Body of pancreas (tissue), 4 donors: Measurements from ENCODE around the gene SMAD5. TPM values are rescaled to one million over a fixed set of nuclear protein-coding genes. Genes with fewer than 3 reads are reported as not detected.

ENCODE experiments used
- ATAC-seq: fragments of 150-250 bp; one replicate; pipeline ENCODE4 v1.9.1; 2016
- DNase-seq, 4 donors: peaks; one replicate each; pipeline ENCODE4 v3.0.0-alpha.2; 2019
- H3K27ac ChIP-seq, 4 donors: fragments of 200-600 bp; sonication (generic); 1 replicate in 3 of 4; 2 replicates in 1 of 4; pipeline versions ENCODE4 v1.5.1 to v1.6.1; 2016 to 2019; ENCODE audit warnings: mild to moderate bottlenecking in 1 of 4, mixed read lengths in 1 of 4, moderate library complexity in 1 of 4
- H3K27me3 ChIP-seq, 2 donors: fragments of 200-600 bp; sonication (generic); one replicate each; pipeline ENCODE4 v1.6.0; 2016; ENCODE audit warnings: mild to moderate bottlenecking in 1 of 2
- H3K36me3 ChIP-seq, 2 donors: fragments of 200-600 bp; sonication (generic); replicated peaks in 1 of 2; 2 replicates each; pipeline ENCODE4 v1.5.1; 2016; ENCODE audit warnings: low read depth in 2 of 2; ENCODE audit not compliant: insufficient read depth in 1 of 2
- H3K4me1 ChIP-seq: fragments of 200-600 bp; sonication (generic); one replicate; pipeline ENCODE4 v1.6.0; 2016
- H3K4me3 ChIP-seq, 2 donors: fragments of 200-600 bp; sonication (generic); 1 replicate in 1 of 2; 2 replicates in 1 of 2; pipeline ENCODE4 v1.5.1; 2016 to 2019
- H3K9me3 ChIP-seq, 3 donors: fragments of 200-600 bp; sonication (generic); 1 replicate in 2 of 3; 2 replicates in 1 of 3; pipeline ENCODE4 v1.5.1; 2016
- CTCF ChIP-seq, 7 experiments: fragments of 450-650 bp in 4 of 7; fragments of 200-600 bp in 3 of 7; sonication (generic) in 3 of 7; IDR thresholded peaks; one replicate each; pipeline ENCODE4 v1.5.1; 2016 to 2019; ENCODE audit warnings: antibody characterized with exemption in 7 of 7
- POLR2A ChIP-seq, 3 donors: fragments of 450-650 bp; IDR thresholded peaks; one replicate each; pipeline ENCODE4 v1.6.1; 2016; ENCODE audit warnings: antibody characterized with exemption in 3 of 3, mild to moderate bottlenecking in 2 of 3
- WGBS, 2 donors: methylation state at CpG; one replicate each; pipeline ENCODE4 v1.1.5; 2017; 5-methylcytosine and 5-hydroxymethylcytosine counted together
- intact Hi-C: fragments of 100-400 bp; cut with DNase I; formaldehyde crosslinking; loops from one replicate; pipeline ENCODE4 v1.15.1; 2023
- total RNA-seq, 2 donors: library from RNA; depleted of rRNA; stranded (reverse); fragments of >200 nt; gene quantifications; one replicate each; pipeline ENCODE4 v1.1.0, GENCODE V29; 2016

SMAD5 gene
- total RNA-seq, 2 donors from 2014 or later = 24.1 to 35.0 TPM

GRCh38 chr5:136211282-136212040 lies 78.8 kb downstream of the SMAD5 start:
- Histone ChIP-seq H3K9me3 (no peaks in the 10 kb centered on the region), H3K4me1 (no peaks in the 10 kb centered on the region), H3K27me3 (peaks cover 0 to 4% of the 10 kb centered on the region in 2 donors), H3K4me3 (no peak overlapping the region), H3K36me3 (no peaks in the 10 kb centered on the region), H3K27ac (no peak overlapping the region)
- intact Hi-C loops = loop anchor here (5.0 kb wide), 2 partner anchors 269 to 324 kb away; no protein-coding TSS in a partner anchor
- TF ChIP-seq CTCF (IDR thresholded peaks at IDR 0.05) (no peak), POLR2A (IDR thresholded peaks at IDR 0.05) (no peak)
- 60 to 61% methylated on average over 10 of the region's 10 CpGs for WGBS, 2 donors
- no peak for DNase-seq
- no peak for ATAC-seq

DNA sequence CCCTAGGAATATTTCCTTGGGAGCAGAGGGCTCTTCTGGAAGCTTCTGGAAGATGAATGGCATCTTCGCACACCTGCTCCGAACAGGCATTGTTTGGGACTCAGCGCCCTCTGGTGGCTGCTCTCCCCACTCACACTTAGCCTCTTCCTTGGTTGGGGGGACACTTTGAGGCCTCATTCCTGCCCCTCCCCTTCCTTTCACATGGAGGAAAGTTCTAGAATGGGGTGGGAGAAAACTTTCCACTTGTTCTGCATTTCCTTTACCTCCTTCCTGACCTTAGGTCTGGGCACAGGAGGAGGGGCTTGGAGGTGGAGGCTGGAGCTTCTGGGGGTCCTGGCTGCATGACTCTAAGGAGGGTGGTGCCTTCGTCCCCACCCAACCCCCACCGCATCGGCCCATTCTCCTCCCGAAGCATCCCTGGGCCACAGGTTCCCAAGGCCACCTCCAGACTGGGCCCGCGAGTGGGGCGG lies 79.6 kb downstream of the SMAD5 start:
- Histone ChIP-seq H3K36me3 (no peaks in the 10 kb centered on the region), H3K27me3 (peaks cover 0 to 4% of the 10 kb centered on the region in 2 donors), H3K4me1 (no peaks in the 10 kb centered on the region), H3K9me3 (no peaks in the 10 kb centered on the region), H3K27ac (no peak overlapping the region), H3K4me3 (no peak overlapping the region)
- peak; percentile 46 to 69 (median 62) for DNase-seq
- WGBS, 2 donors = 34 to 39% methylated on average over 10 of the region's 10 CpGs
- no peak for TF ChIP-seq POLR2A (IDR thresholded peaks at IDR 0.05)
- TF ChIP-seq CTCF (IDR thresholded peaks at IDR 0.05) = peak; percentile 73 to 83 (median 78)
- ATAC-seq = peak; percentile 67
- intact Hi-C loops = loop anchor here (5.0 kb wide), 2 partner anchors 270 to 325 kb away; no protein-coding TSS in a partner anchor

DNA sequence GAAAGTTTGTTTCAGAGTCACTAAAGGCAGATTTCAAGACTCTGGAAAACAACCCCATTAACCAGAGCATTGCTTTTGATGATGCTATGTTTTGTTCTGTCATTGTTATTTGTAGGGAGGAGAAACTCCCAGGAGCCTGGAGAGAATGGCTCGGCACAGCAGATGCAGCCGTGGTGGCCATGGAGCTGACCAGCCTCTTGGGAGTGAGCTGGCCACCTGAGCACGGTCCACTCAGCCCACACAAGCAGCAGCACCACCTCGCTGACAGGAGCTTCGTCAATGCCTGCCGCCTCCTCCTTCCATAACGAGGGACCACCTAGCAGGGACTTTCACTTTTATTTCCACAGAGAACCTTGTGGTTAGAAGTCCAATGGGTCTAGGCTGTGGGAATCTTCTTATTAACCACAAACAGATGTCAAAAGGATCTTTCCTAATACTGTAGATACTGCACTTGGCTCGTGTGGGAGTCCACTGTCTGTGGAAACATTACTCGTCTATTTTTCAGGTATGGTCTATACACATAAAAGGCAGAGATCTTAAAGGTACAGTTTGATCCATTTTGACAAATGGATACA lies 81.4 kb downstream of the SMAD5 start:
- ATAC-seq = no peak
- H3K9me3 ChIP-seq = no peaks in the 10 kb centered on the region
- no peak for TF ChIP-seq POLR2A (IDR thresholded peaks at IDR 0.05)
- no peak for TF ChIP-seq CTCF (IDR thresholded peaks at IDR 0.05)
- intact Hi-C loops = loop anchor here (5.0 kb wide), 2 partner anchors 272 to 327 kb away; no protein-coding TSS in a partner anchor
- no peak overlapping the region for H3K27ac ChIP-seq
- peaks cover 0 to 4% of the 10 kb centered on the region in 2 donors for H3K27me3 ChIP-seq
- WGBS, 2 donors = 49 to 52% methylated on average over 6 to 9 of the region's 9 CpGs
- no peaks in the 10 kb centered on the region for H3K36me3 ChIP-seq
- DNase-seq = no peak
- no peaks in the 10 kb centered on the region for H3K4me1 ChIP-seq
- H3K4me3 ChIP-seq = no peak overlapping the region

DNA sequence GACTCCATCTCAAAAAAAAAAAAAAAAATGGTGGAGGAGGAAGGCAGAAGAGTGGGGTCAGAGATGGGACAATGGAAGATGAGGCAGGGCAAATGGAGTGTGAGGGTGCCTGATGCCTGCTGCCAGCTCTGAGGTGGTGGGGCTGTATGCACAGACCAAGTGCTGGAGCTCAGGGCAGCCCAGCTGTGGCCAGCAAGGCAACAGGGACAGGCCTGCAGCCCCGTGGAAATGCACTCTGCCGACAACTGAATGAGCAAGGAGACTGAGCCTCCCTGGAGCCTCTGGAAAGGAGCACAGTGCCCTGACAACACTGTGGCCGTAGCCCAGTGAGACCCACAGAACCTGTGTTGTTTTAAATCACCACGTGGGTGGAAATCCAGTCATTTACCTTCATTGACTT lies 83.2 kb downstream of the SMAD5 start:
- TF ChIP-seq CTCF (IDR thresholded peaks at IDR 0.05) (no peak), POLR2A (IDR thresholded peaks at IDR 0.05) (no peak)
- H3K4me1 ChIP-seq = no peaks in the 10 kb centered on the region
- H3K36me3 ChIP-seq = no peaks in the 10 kb centered on the region
- no peak for ATAC-seq
- no peak overlapping the region for H3K4me3 ChIP-seq
- intact Hi-C loops = no loop called here
- DNase-seq = no peak
- no peak overlapping the region for H3K27ac ChIP-seq
- whole genome bisulfite sequencing, 2 donors = 65 to 68% methylated on average over 4 of the region's 4 CpGs
- H3K9me3 ChIP-seq = no peaks in the 10 kb centered on the region
- H3K27me3 ChIP-seq = peaks cover 0 to 4% of the 10 kb centered on the region in 2 donors
